Mesenchymal stem cell (in vitro differentiated cells and primary cell): ENCODE results near the gene MTLN.
"Not testable (repeated sequence)": the region's sequence is repeated elsewhere in the genome, so short reads cannot be mapped to it uniquely, and the experiment has no call there.

Source experiments
- DNase-seq: peaks from one replicate; pipeline ENCODE4 v3.0.0-alpha.2; 2013
- H2AFZ ChIP-seq: one replicate; pipeline ENCODE4 v1.6.1; 2013; ENCODE audit warnings: low read depth, mild to moderate bottlenecking, control low read depth, inconsistent platforms, low read length, moderate library complexity
- H2AK5ac ChIP-seq: 2 replicates; pipeline ENCODE4 v1.6.1; 2013; ENCODE audit warnings: low read length, moderate library complexity, mild to moderate bottlenecking, inconsistent platforms; ENCODE audit not compliant: severe bottlenecking
- H2BK120ac ChIP-seq: one replicate; pipeline ENCODE4 v1.6.1; 2013; ENCODE audit warnings: low read depth, mild to moderate bottlenecking, inconsistent platforms, low read length, moderate library complexity
- H2BK12ac ChIP-seq, 2 experiments: one replicate each; pipeline ENCODE4 v1.6.1; 2013; ENCODE audit warnings: inconsistent platforms in 2 of 2, low read length in 2 of 2, mild to moderate bottlenecking in 2 of 2, moderate library complexity in 2 of 2, control low read depth in 1 of 2
- H2BK15ac ChIP-seq: one replicate; pipeline ENCODE4 v1.6.1; 2013; ENCODE audit warnings: mild to moderate bottlenecking, low read depth, inconsistent platforms; ENCODE audit not compliant: poor library complexity, severe bottlenecking
- H2BK5ac ChIP-seq: 2 replicates; pipeline ENCODE4 v1.6.1; 2013; ENCODE audit warnings: low read depth, mild to moderate bottlenecking, low read length, control low read depth, inconsistent platforms; ENCODE audit not compliant: poor library complexity, severe bottlenecking
- H3K14ac ChIP-seq, 2 experiments: one replicate each; pipeline ENCODE4 v1.6.1; 2013; ENCODE audit warnings: inconsistent platforms in 2 of 2, low read length in 2 of 2, control low read depth in 1 of 2, mild to moderate bottlenecking in 1 of 2, moderate library complexity in 1 of 2
- H3K18ac ChIP-seq, 2 experiments: one replicate each; pipeline ENCODE4 v1.6.1; 2013; ENCODE audit warnings: inconsistent platforms in 2 of 2, low read length in 2 of 2, control low read depth in 1 of 2, low read depth in 1 of 2, mild to moderate bottlenecking in 1 of 2
- H3K23ac ChIP-seq, 2 experiments: one replicate each; pipeline ENCODE4 v1.6.1; 2013; ENCODE audit warnings: inconsistent platforms in 2 of 2, low read length in 2 of 2, mild to moderate bottlenecking in 2 of 2, moderate library complexity in 2 of 2, control low read depth in 1 of 2
- H3K27ac ChIP-seq: 2 replicates; pipeline ENCODE4 v1.5.1; 2013; ENCODE audit warnings: mild to moderate bottlenecking, moderate library complexity, low read length, control low read depth, inconsistent platforms; ENCODE audit not compliant: poor library complexity, severe bottlenecking
- H3K27me3 ChIP-seq, 2 experiments: 2 replicates each; pipeline versions ENCODE4 v1.6.1 to v1.7.0; 2013; ENCODE audit warnings: low read length in 2 of 2, mild to moderate bottlenecking in 2 of 2, moderate library complexity in 2 of 2, control low read depth in 1 of 2, inconsistent platforms in 1 of 2; ENCODE audit not compliant: control insufficient read depth in 1 of 2, insufficient read depth in 1 of 2
- H3K36me3 ChIP-seq, 2 experiments: 2 replicates each; pipeline versions ENCODE4 v1.6.1 to v1.7.0; 2013; ENCODE audit warnings: low read length in 2 of 2, control low read depth in 1 of 2, inconsistent platforms in 1 of 2, low read depth in 1 of 2, mild to moderate bottlenecking in 1 of 2; ENCODE audit not compliant: insufficient read depth in 2 of 2, control insufficient read depth in 1 of 2
- H3K4ac ChIP-seq, 2 experiments: one replicate each; pipeline ENCODE4 v1.6.1; 2013; ENCODE audit warnings: inconsistent platforms in 2 of 2, low read length in 2 of 2, mild to moderate bottlenecking in 2 of 2, moderate library complexity in 2 of 2, control low read depth in 1 of 2, low read depth in 1 of 2
- H3K4me1 ChIP-seq: 2 replicates; pipeline ENCODE4 v1.6.1; 2013; ENCODE audit warnings: low read depth, low read length, control low read depth; ENCODE audit not compliant: control insufficient read depth, insufficient read depth
- H3K4me2 ChIP-seq: 2 replicates; pipeline ENCODE4 v1.6.1; 2013; ENCODE audit warnings: low read length, mild to moderate bottlenecking, inconsistent platforms; ENCODE audit not compliant: poor library complexity, severe bottlenecking
- H3K4me3 ChIP-seq, 2 experiments: 2 replicates each; pipeline versions ENCODE4 v1.5.1 to v1.7.0; 2013; ENCODE audit warnings: low read length in 2 of 2, mild to moderate bottlenecking in 2 of 2, control low read depth in 1 of 2, low read depth in 1 of 2; ENCODE audit not compliant: insufficient read depth in 1 of 2
- H3K79me1 ChIP-seq: replicated peaks from 2 replicates; pipeline ENCODE4 v1.6.1; 2013; ENCODE audit warnings: mild to moderate bottlenecking, control low read depth, low read length, inconsistent platforms; ENCODE audit not compliant: poor library complexity, severe bottlenecking
- H3K9ac ChIP-seq: 2 replicates; pipeline ENCODE4 v1.7.0; 2013; ENCODE audit warnings: mild to moderate bottlenecking, low read length, moderate library complexity
- H3K9me3 ChIP-seq: 2 replicates; pipeline ENCODE4 v1.7.0; 2013; ENCODE audit warnings: mild to moderate bottlenecking, low read length; ENCODE audit not compliant: control insufficient read depth
- H4K8ac ChIP-seq: one replicate; pipeline ENCODE4 v1.6.1; 2013; ENCODE audit warnings: inconsistent platforms, mild to moderate bottlenecking, low read length, moderate library complexity
- H4K91ac ChIP-seq: one replicate; pipeline ENCODE4 v1.6.1; 2013; ENCODE audit warnings: mild to moderate bottlenecking, low read length, inconsistent platforms
- WGBS: methylation state at CpG from one replicate; pipeline ENCODE4 v1.1.7; 2013; ENCODE audit warnings: mixed read lengths; 5-methylcytosine and 5-hydroxymethylcytosine counted together

Gene MTLN

DNA sequence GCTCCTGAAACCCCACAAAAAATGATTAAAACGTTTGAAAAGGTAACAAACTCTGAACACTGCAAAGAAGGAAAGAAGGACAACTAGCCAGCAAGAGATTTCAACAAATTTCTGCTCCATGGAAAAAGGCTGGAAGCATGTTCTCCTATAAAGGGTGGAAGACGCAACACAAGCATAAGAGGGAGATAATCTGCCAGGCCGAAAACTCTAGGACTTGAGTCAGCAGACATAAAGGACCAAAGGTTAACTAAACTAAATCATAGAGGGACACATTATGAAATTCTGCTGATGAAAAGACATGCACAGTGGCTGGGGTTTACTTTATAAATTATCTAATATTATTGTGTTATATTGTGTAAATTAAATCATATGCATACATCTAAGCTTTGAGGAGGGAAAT lies 14.3 kb downstream of the MTLN start:
- WGBS, result 74% methylated on average over 3 of the region's 3 CpGs
- H2AK5ac ChIP-seq, result no peak overlapping the region

DNA sequence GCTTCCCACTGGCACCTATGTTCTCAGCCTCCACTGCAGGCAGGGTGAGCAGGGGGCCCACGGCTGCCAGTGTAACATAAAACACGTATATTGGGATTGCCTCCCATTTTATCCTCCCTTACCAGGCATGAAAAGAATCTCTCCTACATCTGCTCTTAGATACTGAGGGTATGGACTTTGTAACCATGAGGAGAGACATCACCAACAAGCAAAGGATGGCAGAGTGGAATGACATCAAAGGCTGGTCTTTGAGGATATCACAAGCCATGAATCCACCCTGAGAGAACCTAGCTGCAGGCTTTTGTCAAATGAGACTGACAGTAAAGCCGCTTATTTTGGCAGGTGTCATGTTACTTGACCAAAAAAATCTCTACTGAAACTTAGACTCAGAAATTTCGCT lies 14.9 kb downstream of the MTLN start:
- WGBS, result 88% methylated on average over 2 of the region's 4 CpGs
- H2AK5ac ChIP-seq, result no peak overlapping the region
- DNase-seq, result no peak

More for the DNA sequence above, 14.3 kb downstream of the MTLN start:
- Histone ChIP-seq H3K18ac (no peak overlapping the region), H3K36me3 (no peaks in the 10 kb centered on the region), H3K79me1 (no peaks in the 10 kb centered on the region), H3K4me2 (no peak overlapping the region), H4K91ac (no peak overlapping the region), H3K9ac (no peak overlapping the region), H3K4me1 (no peaks in the 10 kb centered on the region), H2AFZ (no peak overlapping the region), H4K8ac (no peak overlapping the region), H3K4ac (no peak overlapping the region), H3K23ac (no peak overlapping the region), H3K27ac (no peak overlapping the region), H3K9me3 (no peaks in the 10 kb centered on the region), H3K14ac (no peak overlapping the region), H2BK5ac (no peak overlapping the region), H2BK15ac (no peak overlapping the region), H3K27me3 (no peaks in the 10 kb centered on the region), H3K4me3 (no peak overlapping the region), H2BK120ac (no peak overlapping the region), H2BK12ac (no peak overlapping the region)
- DNase-seq, result no peak

GRCh38 chr2:110190169-110190568 lies 22.2 kb downstream of the MTLN start:
- H3K9ac ChIP-seq, H3K4ac ChIP-seq, H3K23ac ChIP-seq, H2BK12ac ChIP-seq, H3K27me3 ChIP-seq, H3K18ac ChIP-seq, H3K79me1 ChIP-seq, H3K4me1 ChIP-seq, H4K91ac ChIP-seq, DNase-seq, H3K4me2 ChIP-seq, H2BK120ac ChIP-seq, H3K27ac ChIP-seq, H3K14ac ChIP-seq, H2BK15ac ChIP-seq, H4K8ac ChIP-seq, H2AK5ac ChIP-seq, H2BK5ac ChIP-seq, H2AFZ ChIP-seq, H3K9me3 ChIP-seq, H3K4me3 ChIP-seq: not testable (repeated sequence)
- peaks cover 3 to 15% of the 10 kb centered on the region in 2 experiments for H3K36me3 ChIP-seq
- WGBS, result 95% methylated on average over 19 of the region's 23 CpGs

More for the DNA sequence above, 14.9 kb downstream of the MTLN start:
- H3K4me2 ChIP-seq, result no peak overlapping the region
- H3K18ac ChIP-seq, result no peak overlapping the region
- H3K9me3 ChIP-seq, result no peaks in the 10 kb centered on the region
- no peaks in the 10 kb centered on the region for H3K79me1 ChIP-seq
- no peak overlapping the region for H3K27ac ChIP-seq
- no peaks in the 10 kb centered on the region for H3K36me3 ChIP-seq
- H3K4ac ChIP-seq, result no peak overlapping the region
- no peak overlapping the region for H3K23ac ChIP-seq
- no peak overlapping the region for H2AFZ ChIP-seq
- H2BK120ac ChIP-seq, result no peak overlapping the region
- no peak overlapping the region for H2BK5ac ChIP-seq
- no peaks in the 10 kb centered on the region for H3K27me3 ChIP-seq
- no peak overlapping the region for H4K91ac ChIP-seq
- H3K14ac ChIP-seq, result no peak overlapping the region
- H2BK12ac ChIP-seq, result no peak overlapping the region
- no peak overlapping the region for H4K8ac ChIP-seq
- H3K9ac ChIP-seq, result no peak overlapping the region
- no peak overlapping the region for H3K4me3 ChIP-seq
- H3K4me1 ChIP-seq, result no peaks in the 10 kb centered on the region
- no peak overlapping the region for H2BK15ac ChIP-seq

DNA sequence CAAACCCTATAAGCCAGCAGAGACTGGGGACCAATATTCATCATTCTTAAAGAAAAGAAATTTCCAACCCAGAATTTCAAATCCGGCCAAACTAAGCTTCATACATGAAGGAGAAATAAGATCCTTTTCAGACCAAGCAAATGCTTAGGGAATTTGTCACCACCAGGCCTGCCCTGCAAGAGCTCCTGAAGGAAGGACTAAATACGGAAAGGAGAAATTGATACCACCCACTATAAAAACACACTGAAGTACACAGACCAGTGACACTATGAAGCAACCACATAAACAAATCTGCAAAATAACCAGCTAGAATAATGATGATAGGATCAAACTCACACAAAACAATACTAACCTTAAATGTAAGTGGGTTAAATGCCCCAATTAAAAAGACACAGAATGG lies 29.9 kb downstream of the MTLN start:
- no peak overlapping the region for H4K91ac ChIP-seq
- no peak for DNase-seq

More for the DNA sequence above, 29.9 kb downstream of the MTLN start:
- H3K27ac ChIP-seq, result no peak overlapping the region
- H2BK5ac ChIP-seq, result no peak overlapping the region
- H3K23ac ChIP-seq, result no peak overlapping the region
- H4K8ac ChIP-seq, result no peak overlapping the region
- H3K18ac ChIP-seq, result no peak overlapping the region
- 97% methylated on average over 2 of the region's 2 CpGs for WGBS
- H3K36me3 ChIP-seq, result peaks cover 0 to 7% of the 10 kb centered on the region in 2 experiments
- H3K9ac ChIP-seq, result no peak overlapping the region
- H3K27me3 ChIP-seq, result no peaks in the 10 kb centered on the region
- H2BK12ac ChIP-seq, result no peak overlapping the region
- H3K4me2 ChIP-seq, result no peak overlapping the region
- no peak overlapping the region for H2BK15ac ChIP-seq
- no peaks in the 10 kb centered on the region for H3K4me1 ChIP-seq
- H3K79me1 ChIP-seq, result no peaks in the 10 kb centered on the region
- no peak overlapping the region for H2AFZ ChIP-seq
- H3K4ac ChIP-seq, result no peak overlapping the region
- no peak overlapping the region for H2AK5ac ChIP-seq
- no peak overlapping the region for H3K14ac ChIP-seq
- H2BK120ac ChIP-seq, result no peak overlapping the region
- H3K4me3 ChIP-seq, result no peak overlapping the region
- peaks cover 24% of the 10 kb centered on the region for H3K9me3 ChIP-seq
